ENCODE data around the gene WDR73.
"Not testable (repeated sequence)": the region's sequence is repeated elsewhere in the genome, so short reads cannot be mapped to it uniquely, and the experiment has no call there.

The WDR73 gene

GRCh38 chr15:84658080-84658787 is 4.2 kb upstream of the WDR73 start, which contains the start of gene NMB:
TSS of gene NMB (minus strand) at chr15:84658199. CDS start at chr15:84658152, 47 bp downstream.
- DNase-seq (ENCODE audit: low read depth, low spot score) = peak; percentile 63

- DNase-seq (ENCODE audit: low read depth, low spot score) = no peak
These were observed 3.6 kb upstream of the WDR73 start for GRCh38 chr15:84657748-84658079.

GRCh38 chr15:84656972-84657371 is 2.9 kb upstream of the WDR73 start:
- DNase-seq (ENCODE audit: low read depth, low spot score) = no peak

GRCh38 chr15:84654689-84655453 is 788 bp upstream of the WDR73 start:
- peak; percentile 59 for DNase-seq (ENCODE audit: low read depth, low spot score)

GRCh38 chr15:84653584-84653909 is 536 bp downstream of the WDR73 start:
- DNase-seq (ENCODE audit: low read depth, low spot score) = no peak

- no peak for DNase-seq (ENCODE audit: low read depth, low spot score)
These were observed 4.4 kb downstream of the WDR73 start for GRCh38 chr15:84649706-84650105.

- no peak for DNase-seq (ENCODE audit: low read depth, low spot score)
These were observed 5.5 kb downstream of the WDR73 start for GRCh38 chr15:84648539-84648938.

GRCh38 chr15:84647726-84648125 is 6.4 kb downstream of the WDR73 start:
- no peak for DNase-seq (ENCODE audit: low read depth, low spot score)

- no peak for DNase-seq (ENCODE audit: low read depth, low spot score)
These were observed 8.1 kb downstream of the WDR73 start for GRCh38 chr15:84645997-84646396.

GRCh38 chr15:84645496-84645895 is 8.6 kb downstream of the WDR73 start:
- no peak for DNase-seq (ENCODE audit: low read depth, low spot score)

- no peak for DNase-seq (ENCODE audit: low read depth, low spot score)
These were observed 10.2 kb downstream of the WDR73 start for GRCh38 chr15:84643838-84644237.

GRCh38 chr15:84642640-84643039 is 11.4 kb downstream of the WDR73 start:
- DNase-seq (ENCODE audit: low read depth, low spot score) = not testable (repeated sequence)

GRCh38 chr15:84641871-84642270 is 12.2 kb downstream of the WDR73 start:
- not testable (repeated sequence) for DNase-seq (ENCODE audit: low read depth, low spot score)

GRCh38 chr15:84638103-84638502 is 16.0 kb downstream of the WDR73 start:
- no peak for DNase-seq (ENCODE audit: low read depth, low spot score)

- DNase-seq (ENCODE audit: low read depth, low spot score) = no peak
These were observed 19.8 kb downstream of the WDR73 start for GRCh38 chr15:84634228-84634837.

GRCh38 chr15:84633311-84634227 is 20.5 kb downstream of the WDR73 start:
- DNase-seq (ENCODE audit: low read depth, low spot score) = peak; percentile 32

- no peak for DNase-seq (ENCODE audit: low read depth, low spot score)
These were observed 22.3 kb downstream of the WDR73 start for GRCh38 chr15:84631706-84632272.

- DNase-seq (ENCODE audit: low read depth, low spot score) = no peak
These were observed 25.1 kb downstream of the WDR73 start for GRCh38 chr15:84629033-84629432.

GRCh38 chr15:84625123-84625522 is 29.0 kb downstream of the WDR73 start:
- DNase-seq (ENCODE audit: low read depth, low spot score) = no peak

GRCh38 chr15:84624359-84624758 is 29.7 kb downstream of the WDR73 start:
- no peak for DNase-seq (ENCODE audit: low read depth, low spot score)

GRCh38 chr15:84621358-84621979 is 32.6 kb downstream of the WDR73 start:
- DNase-seq (ENCODE audit: low read depth, low spot score) = no peak

Data from activated naive CD8-positive, alpha-beta T cell treated with anti-CD3 and anti-CD28 coated beads, Interleukin-2, amount 50 U/mL, for 16 hours (primary cell).